Activated CD4-positive, alpha-beta T cell treated with anti-CD3 and anti-CD28 coated beads for 36 hours (primary cell): ENCODE measurements around the gene SEMA4D. TPM values are rescaled to one million over a fixed set of nuclear protein-coding genes. Genes with fewer than 3 reads are reported as not detected.

ENCODE experiments used
- ATAC-seq: fragments of 200-7000 bp; cut with Tn5 transposase; one replicate; pipeline ENCODE4 v1.10.0; 2021; ENCODE audit warnings: mild to moderate bottlenecking, moderate library complexity
- CTCF ChIA-PET: fragments of 350-600 bp; sonication (Branson Sonifier 250); formaldehyde crosslinking; loops from one replicate; lab custom pipeline; 2021; ENCODE audit warnings: antibody characterized with exemption; lab: Charles Lee
- POLR2A ChIA-PET: fragments of 350-600 bp; sonication (Branson Sonifier 250); formaldehyde crosslinking; loops from one replicate; lab custom pipeline; 2021; ENCODE audit warnings: antibody characterized with exemption, inconsistent platforms; lab: Charles Lee
- DNase-seq: peaks from one replicate; pipeline ENCODE4 v3.0.0-alpha.2; 2020
- H3K27ac Mint-ChIP-seq: one replicate; pipeline ENCODE4 v1.8.0; 2021; ENCODE audit warnings: mixed read lengths
- H3K27me3 Mint-ChIP-seq: one replicate; pipeline ENCODE4 v1.8.0; 2021; ENCODE audit warnings: mixed read lengths
- H3K36me3 Mint-ChIP-seq: one replicate; pipeline ENCODE4 v1.8.0; 2021; ENCODE audit warnings: low read depth, mixed read lengths
- H3K4me1 Mint-ChIP-seq: one replicate; pipeline ENCODE4 v1.8.0; 2021; ENCODE audit warnings: mixed read lengths
- H3K4me3 Mint-ChIP-seq: one replicate; pipeline ENCODE4 v1.8.0; 2021; ENCODE audit warnings: mild to moderate bottlenecking, moderate library complexity, mixed read lengths
- H3K9me3 Mint-ChIP-seq: one replicate; pipeline ENCODE4 v1.8.0; 2021; ENCODE audit warnings: low read depth, mixed read lengths
- intact Hi-C, 2 experiments: fragments of 100-400 bp; cut with DNase I in 1 of 2; cut with micrococcal nuclease in 1 of 2; formaldehyde crosslinking; loops; one replicate each; pipeline versions ENCODE4 v1.14.2 to v1.15.1; 2022 to 2024; cut with DNase I, micrococcal nuclease
- total RNA-seq, 2 experiments: library from RNA; stranded (reverse); gene quantifications; one replicate each; pipeline ENCODE4 v1.2.3, GENCODE V29; 2021

The SEMA4D gene
- total RNA-seq, 2 experiments from 2014 or later: 215 to 226 TPM

DNA sequence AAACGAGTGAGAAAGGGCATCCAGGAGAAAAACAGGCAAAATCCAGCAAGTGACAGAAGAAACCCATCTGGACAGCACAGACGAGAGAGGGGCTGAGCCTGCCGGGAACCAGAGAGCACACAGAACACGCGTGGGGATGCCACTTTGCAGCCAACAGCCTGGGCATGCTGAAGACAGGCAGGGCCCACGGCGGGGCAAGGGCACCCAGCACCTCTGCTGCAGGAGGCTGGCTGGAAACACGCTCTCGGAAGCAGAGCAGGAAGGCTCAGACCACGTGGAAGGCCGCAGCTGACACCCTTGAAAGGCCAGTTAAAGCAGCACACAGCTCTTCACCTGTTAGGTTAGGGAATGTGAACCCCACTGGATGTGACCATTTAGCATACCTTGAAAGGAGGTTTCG is 103.5 kb downstream of the SEMA4D start:
- H3K36me3 Mint-ChIP-seq: peaks cover 80% of the 10 kb centered on the region
- ChIA-PET CTCF (no interaction called here), POLR2A (no interaction called here)
- DNase-seq: no peak
- H3K9me3 Mint-ChIP-seq: no peaks in the 10 kb centered on the region
- intact Hi-C loops: no loop called here
- H3K4me3 Mint-ChIP-seq: no peak overlapping the region
- H3K27me3 Mint-ChIP-seq: no peaks in the 10 kb centered on the region
- peak overlapping the region; percentile 20 for H3K27ac Mint-ChIP-seq
- ATAC-seq: no peak
- no peaks in the 10 kb centered on the region for H3K4me1 Mint-ChIP-seq

DNA sequence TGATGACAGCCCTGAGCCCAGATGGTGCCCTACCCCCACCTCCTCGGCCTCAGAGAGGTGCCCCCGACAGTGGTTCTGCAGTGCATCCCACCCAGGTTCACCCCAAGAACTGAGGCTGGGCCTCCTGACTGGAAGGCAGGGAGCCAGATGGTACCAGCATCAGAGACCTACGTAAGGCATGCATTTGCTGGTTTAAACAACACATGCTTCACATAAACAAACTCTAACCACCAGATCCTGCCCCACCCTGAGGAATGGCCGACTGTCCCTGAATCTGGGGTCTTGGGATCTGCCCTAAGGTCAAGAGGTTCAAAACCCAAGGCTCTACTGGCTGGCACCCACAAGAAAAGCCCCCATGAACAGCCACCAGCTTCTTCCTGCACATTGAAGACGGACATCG is 106.3 kb downstream of the SEMA4D start:
- CTCF ChIA-PET: no interaction called here
- peaks cover 85% of the 10 kb centered on the region for H3K36me3 Mint-ChIP-seq
- H3K9me3 Mint-ChIP-seq: no peaks in the 10 kb centered on the region
- POLR2A ChIA-PET: no interaction called here
- no peak overlapping the region for H3K4me3 Mint-ChIP-seq
- intact Hi-C loops: no loop called here
- no peaks in the 10 kb centered on the region for H3K27me3 Mint-ChIP-seq
- no peak overlapping the region for H3K27ac Mint-ChIP-seq
- no peaks in the 10 kb centered on the region for H3K4me1 Mint-ChIP-seq
- ATAC-seq (no peak), DNase-seq (no peak)

GRCh38 chr9:89390578-89391116 is 107.3 kb downstream of the SEMA4D start:
- Mint-ChIP-seq H3K27ac (peak overlapping the region; percentile 24), H3K4me1 (no peaks in the 10 kb centered on the region), H3K27me3 (no peaks in the 10 kb centered on the region), H3K36me3 (peaks cover 86% of the 10 kb centered on the region), H3K4me3 (no peak overlapping the region), H3K9me3 (no peaks in the 10 kb centered on the region)
- intact Hi-C loops: no loop called here
- ATAC-seq: no peak
- ChIA-PET POLR2A (no interaction called here), CTCF (no interaction called here)
- DNase-seq: no peak

DNA sequence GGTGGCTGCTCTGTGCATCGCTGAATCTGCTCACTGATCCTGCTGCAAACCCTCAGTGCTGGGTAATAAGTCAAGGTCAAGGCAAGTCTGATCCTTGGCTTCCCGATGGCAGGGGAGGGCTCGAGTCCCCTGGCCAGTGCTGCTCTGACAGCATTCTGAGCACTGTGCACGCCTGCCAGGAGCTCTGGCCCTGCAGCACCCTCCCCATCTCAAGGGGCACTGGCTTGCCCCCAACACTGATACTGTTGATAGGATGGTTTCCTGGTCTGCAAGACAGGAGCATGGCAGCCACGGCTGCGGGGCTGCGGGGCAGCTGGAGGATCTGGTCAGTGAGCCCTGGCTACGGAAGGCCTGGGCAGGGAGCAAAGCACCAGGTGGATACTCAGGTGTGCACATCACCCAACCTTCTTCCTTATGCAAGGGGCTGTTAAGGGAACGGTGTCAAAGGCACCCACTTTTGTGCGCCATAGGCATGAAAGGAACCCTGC is 107.8 kb downstream of the SEMA4D start:
- H3K4me3 Mint-ChIP-seq: no peak overlapping the region
- ChIA-PET CTCF (no interaction called here), POLR2A (no interaction called here)
- DNase-seq (no peak), ATAC-seq (no peak)
- peaks cover 87% of the 10 kb centered on the region for H3K36me3 Mint-ChIP-seq
- H3K9me3 Mint-ChIP-seq: no peaks in the 10 kb centered on the region
- H3K27me3 Mint-ChIP-seq: no peaks in the 10 kb centered on the region
- peaks cover under 1% of the 10 kb centered on the region for H3K4me1 Mint-ChIP-seq
- intact Hi-C loops: no loop called here
- peak overlapping the region; percentile 24 for H3K27ac Mint-ChIP-seq

GRCh38 chr9:89388868-89389177 is 109.1 kb downstream of the SEMA4D start:
- peaks cover 8% of the 10 kb centered on the region for H3K4me1 Mint-ChIP-seq
- H3K27ac Mint-ChIP-seq: no peak overlapping the region
- ATAC-seq (no peak), DNase-seq (no peak)
- H3K9me3 Mint-ChIP-seq: no peaks in the 10 kb centered on the region
- peaks cover 85% of the 10 kb centered on the region for H3K36me3 Mint-ChIP-seq
- ChIA-PET CTCF (no interaction called here), POLR2A (no interaction called here)
- intact Hi-C loops: no loop called here
- no peaks in the 10 kb centered on the region for H3K27me3 Mint-ChIP-seq
- no peak overlapping the region for H3K4me3 Mint-ChIP-seq

GRCh38 chr9:89388084-89388867 is 109.6 kb downstream of the SEMA4D start:
- ChIA-PET POLR2A (no interaction called here), CTCF (interaction anchor here (0.7 to 1.0 kb wide), 2 partner anchors 62 to 161 kb away, joined by 3 to 4 read pairs; no protein-coding TSS in a partner anchor)
- H3K27ac Mint-ChIP-seq: no peak overlapping the region

GRCh38 chr9:89387197-89387849 is 110.6 kb downstream of the SEMA4D start:
- no peak for ATAC-seq
- Mint-ChIP-seq H3K27ac (peak overlapping the region; percentile 25), H3K9me3 (no peaks in the 10 kb centered on the region), H3K36me3 (peaks cover 81% of the 10 kb centered on the region), H3K27me3 (no peaks in the 10 kb centered on the region), H3K4me3 (no peak overlapping the region), H3K4me1 (peaks cover 21% of the 10 kb centered on the region)
- intact Hi-C loops: no loop called here
- CTCF ChIA-PET: interaction anchor here (0.7 to 1.0 kb wide), 2 partner anchors 61 to 162 kb away, joined by 3 to 4 read pairs; no protein-coding TSS in a partner anchor
- DNase-seq: no peak
- POLR2A ChIA-PET: no interaction called here

More at GRCh38 chr9:89388084-89388867, 109.6 kb downstream of the SEMA4D start:
- no peak for DNase-seq
- H3K4me3 Mint-ChIP-seq: no peak overlapping the region
- intact Hi-C loops: no loop called here
- no peaks in the 10 kb centered on the region for H3K27me3 Mint-ChIP-seq
- H3K36me3 Mint-ChIP-seq: peaks cover 83% of the 10 kb centered on the region
- H3K9me3 Mint-ChIP-seq: no peaks in the 10 kb centered on the region
- H3K4me1 Mint-ChIP-seq: peaks cover 11% of the 10 kb centered on the region
- no peak for ATAC-seq

DNA sequence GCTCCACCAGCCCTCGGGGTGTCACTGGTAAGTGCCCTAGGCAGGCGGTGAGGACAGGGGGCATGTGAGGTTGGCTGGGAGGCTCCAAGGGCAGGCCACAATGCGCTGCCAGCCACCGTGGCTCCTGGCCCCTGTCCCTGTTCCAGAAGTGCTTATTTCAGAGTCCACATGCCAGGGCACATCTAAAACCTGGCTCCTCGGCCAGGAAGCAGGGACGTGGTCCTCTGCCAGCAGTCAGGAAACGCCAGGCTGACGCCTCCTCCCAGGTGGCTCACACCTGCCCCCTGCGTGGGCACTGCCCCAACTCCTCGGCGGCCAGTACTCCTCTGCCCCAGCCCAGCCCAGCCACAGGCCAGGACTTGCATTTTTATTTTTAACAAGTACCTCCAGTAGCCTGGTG is 111.1 kb downstream of the SEMA4D start:
- no peak overlapping the region for H3K4me3 Mint-ChIP-seq
- ChIA-PET POLR2A (no interaction called here), CTCF (no interaction called here)
- peak overlapping the region; percentile 3 for H3K27ac Mint-ChIP-seq
- H3K36me3 Mint-ChIP-seq: peaks cover 81% of the 10 kb centered on the region
- ATAC-seq (no peak), DNase-seq (no peak)
- H3K4me1 Mint-ChIP-seq: peaks cover 26% of the 10 kb centered on the region
- intact Hi-C loops: no loop called here
- no peaks in the 10 kb centered on the region for H3K27me3 Mint-ChIP-seq
- H3K9me3 Mint-ChIP-seq: no peaks in the 10 kb centered on the region

DNA sequence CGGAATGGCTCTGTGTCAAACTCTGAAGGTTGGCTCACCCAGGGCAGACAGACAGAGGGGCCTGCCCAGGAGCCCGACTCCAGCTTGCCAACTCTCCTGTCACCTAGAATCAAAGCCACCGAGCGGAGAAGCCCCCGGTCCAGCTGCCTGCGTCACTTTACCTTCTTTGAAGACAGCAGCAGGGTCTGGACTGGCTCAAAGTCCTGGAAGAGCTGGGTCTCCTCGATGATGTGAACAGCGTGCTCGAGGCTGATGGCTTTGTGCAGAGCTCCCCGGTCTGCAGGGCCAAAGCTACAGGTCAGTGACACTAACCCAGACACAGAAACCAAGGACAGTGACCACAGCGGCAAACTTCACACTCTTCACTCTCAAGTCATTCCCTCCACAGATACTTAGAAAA is 111.7 kb downstream of the SEMA4D start:
- Mint-ChIP-seq H3K4me3 (no peak overlapping the region), H3K27ac (peak overlapping the region; percentile 58), H3K36me3 (peaks cover 83% of the 10 kb centered on the region), H3K9me3 (no peaks in the 10 kb centered on the region), H3K27me3 (no peaks in the 10 kb centered on the region), H3K4me1 (peaks cover 32% of the 10 kb centered on the region)
- ChIA-PET CTCF (no interaction called here), POLR2A (interaction anchor here (0.7 kb wide), 1 partner anchor 18 kb away, joined by 3 read pairs; no protein-coding TSS in a partner anchor)
- intact Hi-C loops: no loop called here
- DNase-seq (no peak), ATAC-seq (no peak)

GRCh38 chr9:89384783-89385182 is 113.1 kb downstream of the SEMA4D start:
- H3K27ac Mint-ChIP-seq: peak overlapping the region; percentile 60
- H3K36me3 Mint-ChIP-seq: peaks cover 83% of the 10 kb centered on the region
- POLR2A ChIA-PET: interaction anchor here (0.6 kb wide), 1 partner anchor 46 kb away, joined by 3 read pairs; no protein-coding TSS in a partner anchor
- H3K9me3 Mint-ChIP-seq: no peaks in the 10 kb centered on the region
- H3K4me3 Mint-ChIP-seq: no peak overlapping the region
- DNase-seq (no peak), ATAC-seq (no peak)
- H3K27me3 Mint-ChIP-seq: no peaks in the 10 kb centered on the region
- intact Hi-C loops: no loop called here
- CTCF ChIA-PET: interaction anchor here (1.6 kb wide), 1 partner anchor 164 kb away, joined by 4 read pairs; no protein-coding TSS in a partner anchor
- H3K4me1 Mint-ChIP-seq: peaks cover 46% of the 10 kb centered on the region

DNA sequence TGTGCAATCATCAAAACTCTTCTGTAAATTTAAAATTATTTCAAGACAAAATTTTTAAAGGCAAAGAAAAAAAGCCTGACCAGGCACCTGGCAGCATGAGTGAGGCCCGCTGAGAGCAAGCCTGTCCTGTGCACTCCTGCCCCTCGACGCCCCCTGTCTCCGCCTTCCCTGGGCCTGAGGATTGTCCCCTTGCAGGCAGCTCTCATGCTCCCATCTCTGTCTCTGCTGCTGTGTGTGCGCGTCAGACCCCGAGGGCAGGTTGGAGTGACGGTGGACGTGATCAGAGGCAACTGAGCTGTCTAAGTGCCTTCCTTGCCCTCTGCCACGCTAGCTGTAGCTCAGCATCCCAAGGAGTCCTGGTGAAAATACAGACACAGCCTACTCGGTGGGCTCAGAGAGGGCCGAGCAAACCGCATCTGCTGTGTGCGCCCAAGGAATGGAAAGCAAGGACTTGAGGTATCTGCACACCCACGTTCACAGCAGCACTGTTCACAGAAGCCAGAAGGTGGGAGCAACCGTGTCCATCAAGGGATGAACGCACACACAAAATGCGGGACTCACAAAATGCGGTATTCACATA is 114.1 kb downstream of the SEMA4D start:
- POLR2A ChIA-PET: no interaction called here
- no peaks in the 10 kb centered on the region for H3K27me3 Mint-ChIP-seq
- peaks cover 51% of the 10 kb centered on the region for H3K4me1 Mint-ChIP-seq
- H3K27ac Mint-ChIP-seq: peak overlapping the region; percentile 51
- H3K4me3 Mint-ChIP-seq: no peak overlapping the region
- H3K9me3 Mint-ChIP-seq: no peaks in the 10 kb centered on the region
- CTCF ChIA-PET: interaction anchor here (0.6 to 1.6 kb wide), 3 partner anchors 15 to 165 kb away, joined by 4 to 5 read pairs (median 5); no protein-coding TSS in a partner anchor
- intact Hi-C loops: no loop called here
- ATAC-seq: no peak
- H3K36me3 Mint-ChIP-seq: peaks cover 81% of the 10 kb centered on the region
- no peak for DNase-seq
